Measurements from ENCODE around the gene FHDC1. TPM values are rescaled to one million over a fixed set of nuclear protein-coding genes. Genes with fewer than 3 reads are reported as not detected.
A peak's percentile ranks its signal among the peaks of the same experiment; 100 is the strongest.

Gene FHDC1
- total and polyA plus RNA-seq, 8 donors = 2.9 to 13.4 (median 5.5) TPM

DNA sequence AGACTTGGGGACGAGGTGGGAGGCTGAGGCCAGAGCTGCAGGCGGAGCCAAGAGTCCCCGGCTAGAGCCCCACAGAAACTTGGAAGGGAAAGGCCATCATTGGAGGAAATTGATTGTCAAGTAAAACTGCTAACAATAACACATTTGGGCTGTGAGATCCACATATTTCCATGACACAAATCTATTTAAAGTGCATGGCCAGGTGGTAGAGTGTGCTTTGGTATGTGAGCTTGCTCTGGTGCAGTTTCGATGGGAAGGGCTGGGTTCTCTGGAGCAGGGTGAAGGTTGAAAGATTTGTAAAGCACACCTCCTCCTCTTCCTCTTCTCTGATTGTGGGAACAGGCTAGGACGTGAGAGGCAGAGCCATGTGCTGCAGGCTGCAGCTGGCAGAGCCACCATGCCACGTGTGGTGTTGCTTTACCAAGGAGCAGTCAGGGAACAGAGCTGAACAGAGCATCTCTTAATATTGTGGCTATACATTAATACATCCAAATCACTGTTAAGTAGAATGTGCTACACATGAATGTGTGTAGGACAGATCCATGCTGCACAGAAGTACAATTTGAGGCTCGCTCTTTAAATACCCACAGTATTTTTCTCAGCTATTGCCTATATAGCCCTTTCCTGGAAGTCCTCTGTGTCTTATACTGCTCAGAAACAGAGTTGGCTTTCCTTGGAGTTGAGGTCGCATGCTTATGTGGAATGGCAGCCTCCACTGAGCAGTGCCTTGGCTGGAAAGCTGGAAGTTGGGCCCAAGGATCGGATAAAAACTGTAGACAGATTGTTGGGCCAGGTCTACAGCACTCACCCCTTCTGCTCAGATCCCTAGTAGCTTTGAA is 37.7 kb downstream of the FHDC1 start:
- peaks cover 4 to 61% (median 49%) of the 10 kb centered on the region in 4 donors for H3K36me3 ChIP-seq
- no peak for TF ChIP-seq POLR2A (IDR thresholded peaks at IDR 0.05)
- TF ChIP-seq CTCF (IDR thresholded peaks at IDR 0.05) = no peak
- TF ChIP-seq POLR2AphosphoS5 (IDR thresholded peaks at IDR 0.05) = no peak
- no peak for TF ChIP-seq EP300 (IDR thresholded peaks at IDR 0.05)
- 79 to 88% (median 81%) methylated on average over 9 of the region's 9 CpGs for WGBS, 5 donors
- H3K9me3 ChIP-seq = no peaks in the 10 kb centered on the region
- intact Hi-C loops (cut with DNase I; ENCODE audit: low total_unique reads) = no loop called here
- DNase-seq = no peak
- H3K4me1 ChIP-seq = peaks cover 0 to 8% (median 0%) of the 10 kb centered on the region in 4 donors
- no peaks in the 10 kb centered on the region for H3K27me3 ChIP-seq
- no peak overlapping the region for H3K4me3 ChIP-seq
- H3K27ac ChIP-seq = peak overlapping the region in 1 of 5 donors; percentile 18

DNA sequence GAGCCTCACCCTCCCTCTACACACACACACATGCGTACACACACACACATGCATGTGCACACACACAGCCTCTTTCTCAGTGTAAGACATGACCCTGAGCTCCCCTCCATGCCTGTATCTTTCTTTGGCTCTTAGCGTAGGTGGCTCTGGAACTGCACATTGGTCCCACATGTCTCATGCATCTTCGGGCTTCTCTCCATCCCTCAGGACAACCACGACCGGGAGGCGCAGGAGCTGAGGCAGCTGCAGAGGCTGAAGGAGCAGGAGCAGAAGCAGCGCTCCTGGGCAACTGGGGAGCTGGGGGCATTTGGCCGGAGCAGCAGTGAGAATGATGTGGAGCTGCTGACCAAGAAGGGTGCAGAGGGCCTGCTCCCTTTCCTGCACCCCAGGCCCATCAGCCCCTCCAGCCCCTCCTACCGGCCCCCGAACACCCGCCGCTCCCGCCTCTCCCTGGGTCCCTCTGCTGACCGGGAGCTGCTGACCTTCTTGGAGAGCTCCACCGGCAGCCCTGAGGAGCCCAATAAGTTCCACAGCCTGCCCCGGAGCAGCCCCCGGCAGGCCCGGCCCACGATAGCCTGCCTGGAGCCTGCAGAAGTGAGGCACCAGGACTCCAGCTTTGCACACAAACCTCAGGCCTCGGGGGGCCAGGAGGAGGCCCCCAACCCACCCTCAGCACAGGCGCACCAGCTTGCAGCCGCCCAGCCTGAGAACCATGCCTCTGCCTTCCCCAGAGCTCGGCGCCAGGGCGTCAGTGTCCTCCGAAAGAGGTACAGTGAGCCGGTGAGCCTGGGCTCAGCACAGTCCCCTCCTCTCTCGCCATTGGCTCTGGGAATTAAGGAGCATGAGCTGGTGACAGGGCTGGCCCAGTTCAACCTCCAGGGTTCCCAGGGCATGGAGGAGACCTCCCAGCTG is 38.6 kb downstream of the FHDC1 start:
- intact Hi-C loops (cut with DNase I; ENCODE audit: low total_unique reads) = no loop called here
- no peaks in the 10 kb centered on the region for H3K9me3 ChIP-seq
- H3K4me3 ChIP-seq = no peak overlapping the region
- TF ChIP-seq POLR2AphosphoS5 (IDR thresholded peaks at IDR 0.05) (no peak), CTCF (IDR thresholded peaks at IDR 0.05) (no peak), EP300 (IDR thresholded peaks at IDR 0.05) (no peak)
- no peak overlapping the region for H3K27ac ChIP-seq
- H3K27me3 ChIP-seq = no peaks in the 10 kb centered on the region
- peaks cover 0 to 8% (median 0%) of the 10 kb centered on the region in 4 donors for H3K4me1 ChIP-seq
- peaks cover 4 to 56% (median 46%) of the 10 kb centered on the region in 4 donors for H3K36me3 ChIP-seq
- WGBS, 5 donors = 89 to 96% (median 93%) methylated on average over 9 to 28 of the region's 28 CpGs
- no peak for DNase-seq

- TF ChIP-seq EP300 (IDR thresholded peaks at IDR 0.05) (no peak), CTCF (IDR thresholded peaks at IDR 0.05) (no peak), POLR2AphosphoS5 (IDR thresholded peaks at IDR 0.05) (no peak), POLR2A (IDR thresholded peaks at IDR 0.05) (no peak)
- H3K4me1 ChIP-seq = no peaks in the 10 kb centered on the region
- no peaks in the 10 kb centered on the region for H3K9me3 ChIP-seq
- no peak for DNase-seq
- intact Hi-C loops (cut with DNase I; ENCODE audit: low total_unique reads) = no loop called here
- H3K27ac ChIP-seq = no peak overlapping the region
- WGBS, 5 donors = 93 to 97% (median 95%) methylated on average over 27 to 38 of the region's 38 CpGs
- H3K36me3 ChIP-seq = peaks cover 4 to 56% (median 46%) of the 10 kb centered on the region in 4 donors
- no peaks in the 10 kb centered on the region for H3K27me3 ChIP-seq
- no peak overlapping the region for H3K4me3 ChIP-seq
These were observed 39.5 kb downstream of the FHDC1 start for GRCh38 chr4:152975380-152976211.
